Activated naive CD8-positive, alpha-beta T cell treated with anti-CD3 and anti-CD28 coated beads, Interleukin-2, amount 10 ng/mL, durations not matched to agents 7 days and 5 days (primary cell): ENCODE results near the gene SPECC1. TPM values are rescaled to one million over a fixed set of nuclear protein-coding genes. Genes with fewer than 3 reads are reported as not detected.

Experiments used
- ATAC-seq: fragments of 150-1000 bp; cut with Tn5 transposase; one replicate; pipeline ENCODE4 v1.10.0; 2021; ENCODE audit warnings: low read depth, moderate library complexity
- POLR2A ChIA-PET: fragments of 350-600 bp; sonication (Branson Sonifier 250); formaldehyde crosslinking; loops from one replicate; lab custom pipeline; 2021; ENCODE audit warnings: antibody characterized with exemption; lab: Charles Lee
- DNase-seq: peaks from one replicate; pipeline ENCODE4 v3.0.0; 2021
- H3K27ac Mint-ChIP-seq: one replicate; pipeline ENCODE4 v1.8.0; 2022; ENCODE audit warnings: mild to moderate bottlenecking, mixed read lengths
- H3K27me3 Mint-ChIP-seq: one replicate; pipeline ENCODE4 v1.8.0; 2022; ENCODE audit warnings: mild to moderate bottlenecking, moderate library complexity, mixed read lengths
- H3K36me3 Mint-ChIP-seq: one replicate; pipeline ENCODE4 v1.8.0; 2021; ENCODE audit warnings: mild to moderate bottlenecking, mixed read lengths
- H3K4me1 Mint-ChIP-seq: one replicate; pipeline ENCODE4 v1.8.0; 2021; ENCODE audit warnings: mixed read lengths
- H3K4me3 Mint-ChIP-seq: one replicate; pipeline ENCODE4 v1.8.0; 2022; ENCODE audit warnings: mild to moderate bottlenecking, moderate library complexity, mixed read lengths
- H3K9me3 Mint-ChIP-seq: one replicate; pipeline ENCODE4 v1.8.0; 2021; ENCODE audit warnings: mixed read lengths
- total RNA-seq, 2 experiments: library from RNA; stranded (reverse); gene quantifications; one replicate each; pipeline ENCODE4 v1.2.3, GENCODE V29; 2021

Gene SPECC1
- total RNA-seq, 2 experiments from 2014 or later, result 8.3 to 10.0 TPM

- Mint-ChIP-seq H3K4me1 (peaks cover 12% of the 10 kb centered on the region), H3K4me3 (no peak overlapping the region), H3K36me3 (peaks cover 7% of the 10 kb centered on the region), H3K27me3 (no peaks in the 10 kb centered on the region), H3K27ac (no peak overlapping the region), H3K9me3 (peaks cover 2% of the 10 kb centered on the region)
- DNase-seq (no peak), ATAC-seq (no peak)
- POLR2A ChIA-PET, result no interaction called here
Measured at GRCh38 chr17:20202141-20202621, 193.0 kb downstream of the SPECC1 start.

GRCh38 chr17:20203018-20203417, 193.9 kb downstream of the SPECC1 start:
- no peak overlapping the region for H3K4me3 Mint-ChIP-seq
- peaks cover 7% of the 10 kb centered on the region for H3K36me3 Mint-ChIP-seq

GRCh38 chr17:20203761-20204263, 194.7 kb downstream of the SPECC1 start:
- no peaks in the 10 kb centered on the region for H3K27me3 Mint-ChIP-seq
- no peak overlapping the region for H3K27ac Mint-ChIP-seq
- no peak overlapping the region for H3K4me3 Mint-ChIP-seq
- POLR2A ChIA-PET, result no interaction called here
- no peak for ATAC-seq
- peaks cover 12% of the 10 kb centered on the region for H3K4me1 Mint-ChIP-seq
- peaks cover 3% of the 10 kb centered on the region for H3K36me3 Mint-ChIP-seq
- no peak for DNase-seq
- H3K9me3 Mint-ChIP-seq, result peaks cover under 1% of the 10 kb centered on the region

More at GRCh38 chr17:20203018-20203417, 193.9 kb downstream of the SPECC1 start:
- H3K9me3 Mint-ChIP-seq, result peaks cover 2% of the 10 kb centered on the region
- no peaks in the 10 kb centered on the region for H3K27me3 Mint-ChIP-seq
- ATAC-seq, result no peak
- H3K27ac Mint-ChIP-seq, result no peak overlapping the region
- POLR2A ChIA-PET, result no interaction called here
- DNase-seq, result no peak
- H3K4me1 Mint-ChIP-seq, result peaks cover 12% of the 10 kb centered on the region

- POLR2A ChIA-PET, result no interaction called here
- H3K27ac Mint-ChIP-seq, result no peak overlapping the region
- peaks cover 3% of the 10 kb centered on the region for H3K36me3 Mint-ChIP-seq
- ATAC-seq, result no peak
- no peaks in the 10 kb centered on the region for H3K9me3 Mint-ChIP-seq
- peaks cover 12% of the 10 kb centered on the region for H3K4me1 Mint-ChIP-seq
- no peak for DNase-seq
- no peak overlapping the region for H3K4me3 Mint-ChIP-seq
- H3K27me3 Mint-ChIP-seq, result no peaks in the 10 kb centered on the region
Measured at GRCh38 chr17:20205609-20206008, 196.4 kb downstream of the SPECC1 start.

- H3K4me1 Mint-ChIP-seq, result peaks cover 12% of the 10 kb centered on the region
- POLR2A ChIA-PET, result no interaction called here
- H3K36me3 Mint-ChIP-seq, result peaks cover 3% of the 10 kb centered on the region
- no peaks in the 10 kb centered on the region for H3K27me3 Mint-ChIP-seq
- DNase-seq (no peak), ATAC-seq (peak; percentile 39)
- no peak overlapping the region for H3K4me3 Mint-ChIP-seq
- no peak overlapping the region for H3K27ac Mint-ChIP-seq
- no peaks in the 10 kb centered on the region for H3K9me3 Mint-ChIP-seq
Measured at GRCh38 chr17:20206068-20206467, 196.9 kb downstream of the SPECC1 start.

GRCh38 chr17:20206591-20206990, 197.4 kb downstream of the SPECC1 start:
- Mint-ChIP-seq H3K4me3 (no peak overlapping the region), H3K27me3 (no peaks in the 10 kb centered on the region), H3K27ac (no peak overlapping the region), H3K4me1 (peaks cover 12% of the 10 kb centered on the region), H3K36me3 (peaks cover 3% of the 10 kb centered on the region), H3K9me3 (no peaks in the 10 kb centered on the region)
- no peak for DNase-seq
- ATAC-seq, result no peak
- POLR2A ChIA-PET, result no interaction called here

GRCh38 chr17:20207262-20207985, 198.3 kb downstream of the SPECC1 start:
- Mint-ChIP-seq H3K9me3 (peaks cover 3% of the 10 kb centered on the region), H3K27me3 (no peaks in the 10 kb centered on the region), H3K36me3 (peaks cover 3% of the 10 kb centered on the region), H3K4me1 (peaks cover 12% of the 10 kb centered on the region), H3K27ac (no peak overlapping the region), H3K4me3 (no peak overlapping the region)
- POLR2A ChIA-PET, result no interaction called here
- no peak for ATAC-seq
- DNase-seq, result no peak

- Mint-ChIP-seq H3K4me3 (no peak overlapping the region), H3K27ac (no peak overlapping the region), H3K4me1 (peaks cover 12% of the 10 kb centered on the region), H3K27me3 (peaks cover 2% of the 10 kb centered on the region), H3K9me3 (peaks cover 3% of the 10 kb centered on the region), H3K36me3 (peaks cover 3% of the 10 kb centered on the region)
- no peak for DNase-seq
- ATAC-seq, result no peak
- POLR2A ChIA-PET, result no interaction called here
Measured at GRCh38 chr17:20208717-20209116, 199.6 kb downstream of the SPECC1 start.

GRCh38 chr17:20210180-20210579, 201.0 kb downstream of the SPECC1 start:
- H3K36me3 Mint-ChIP-seq, result no peaks in the 10 kb centered on the region
- no peak for DNase-seq
- H3K27me3 Mint-ChIP-seq, result peaks cover 2% of the 10 kb centered on the region
- no peak overlapping the region for H3K4me3 Mint-ChIP-seq
- H3K9me3 Mint-ChIP-seq, result peaks cover 3% of the 10 kb centered on the region
- POLR2A ChIA-PET, result no interaction called here
- H3K27ac Mint-ChIP-seq, result no peak overlapping the region
- H3K4me1 Mint-ChIP-seq, result peaks cover 5% of the 10 kb centered on the region
- no peak for ATAC-seq

GRCh38 chr17:20210614-20211013, 201.5 kb downstream of the SPECC1 start:
- Mint-ChIP-seq H3K27ac (no peak overlapping the region), H3K4me1 (peaks cover 4% of the 10 kb centered on the region), H3K36me3 (no peaks in the 10 kb centered on the region), H3K9me3 (peaks cover 3% of the 10 kb centered on the region), H3K4me3 (no peak overlapping the region), H3K27me3 (peaks cover 2% of the 10 kb centered on the region)
- DNase-seq, result no peak
- no peak for ATAC-seq
- POLR2A ChIA-PET, result no interaction called here

- no peaks in the 10 kb centered on the region for H3K4me1 Mint-ChIP-seq
- POLR2A ChIA-PET, result no interaction called here
- H3K27ac Mint-ChIP-seq, result no peak overlapping the region
- H3K36me3 Mint-ChIP-seq, result no peaks in the 10 kb centered on the region
- DNase-seq, result no peak
- peaks cover 2% of the 10 kb centered on the region for H3K27me3 Mint-ChIP-seq
- peaks cover 3% of the 10 kb centered on the region for H3K9me3 Mint-ChIP-seq
- H3K4me3 Mint-ChIP-seq, result no peak overlapping the region
- ATAC-seq, result no peak
Measured at GRCh38 chr17:20211246-20211645, 202.1 kb downstream of the SPECC1 start.

GRCh38 chr17:20213449-20213848, 204.3 kb downstream of the SPECC1 start:
- POLR2A ChIA-PET, result no interaction called here
- no peak for ATAC-seq
- Mint-ChIP-seq H3K36me3 (no peaks in the 10 kb centered on the region), H3K9me3 (peaks cover 3% of the 10 kb centered on the region), H3K27ac (no peak overlapping the region), H3K4me1 (no peaks in the 10 kb centered on the region), H3K27me3 (peaks cover 2% of the 10 kb centered on the region), H3K4me3 (no peak overlapping the region)
- no peak for DNase-seq

- DNase-seq (no peak), ATAC-seq (no peak)
Measured at GRCh38 chr17:20214794-20215193, 205.6 kb downstream of the SPECC1 start.

GRCh38 chr17:20216154-20216815, 207.1 kb downstream of the SPECC1 start:
- Mint-ChIP-seq H3K27me3 (peaks cover 14% of the 10 kb centered on the region), H3K9me3 (peaks cover 3% of the 10 kb centered on the region), H3K4me1 (no peaks in the 10 kb centered on the region), H3K4me3 (no peak overlapping the region), H3K36me3 (no peaks in the 10 kb centered on the region), H3K27ac (no peak overlapping the region)
- DNase-seq, result no peak
- ATAC-seq, result no peak
- POLR2A ChIA-PET, result no interaction called here

More at GRCh38 chr17:20214794-20215193, 205.6 kb downstream of the SPECC1 start:
- no peaks in the 10 kb centered on the region for H3K4me1 Mint-ChIP-seq
- H3K4me3 Mint-ChIP-seq, result no peak overlapping the region
- H3K27ac Mint-ChIP-seq, result no peak overlapping the region
- H3K36me3 Mint-ChIP-seq, result no peaks in the 10 kb centered on the region
- POLR2A ChIA-PET, result no interaction called here
- peaks cover 3% of the 10 kb centered on the region for H3K9me3 Mint-ChIP-seq
- H3K27me3 Mint-ChIP-seq, result peaks cover 6% of the 10 kb centered on the region
